ENCODE results near the gene RPL7A.

Gene RPL7A

DNA sequence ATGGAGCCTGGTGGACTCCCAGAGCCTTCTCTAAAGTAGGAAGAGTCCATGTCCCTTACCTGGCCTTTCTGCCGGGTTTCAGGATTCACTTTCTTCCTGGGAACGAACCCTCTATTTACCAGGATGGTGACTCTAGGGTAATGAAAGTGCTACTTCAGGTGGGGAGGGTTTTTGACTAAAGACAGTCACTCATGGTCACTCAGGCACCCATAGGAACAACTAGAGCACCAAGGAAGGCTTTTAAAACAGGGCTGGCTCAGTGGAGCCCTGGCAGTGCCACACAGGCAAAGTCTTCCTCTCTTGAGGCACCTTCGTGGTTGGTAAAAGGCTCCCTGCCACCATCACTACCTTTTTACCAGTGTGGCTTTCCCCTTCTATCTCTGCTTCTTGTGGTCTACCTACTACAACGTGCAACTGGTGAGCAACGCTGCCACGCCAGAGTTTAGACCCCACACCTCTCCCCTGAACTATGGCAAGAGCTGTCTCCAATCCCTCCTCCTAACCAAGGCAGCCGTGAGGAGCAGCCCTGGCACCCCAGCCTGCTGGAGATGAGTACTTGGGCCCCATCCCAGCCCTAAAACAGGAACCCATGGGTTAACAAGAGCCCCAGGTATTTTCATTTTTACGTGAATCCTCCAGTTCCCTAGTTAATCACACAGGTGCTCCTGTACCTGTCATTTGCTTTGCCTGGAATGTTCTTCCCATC lies 4.8 kb downstream of the RPL7A start:
- Histone ChIP-seq H3K4me3 (ENCODE audit: low read length) (no peak overlapping the region), H3K23ac (ENCODE audit: low read length) (no peak overlapping the region), H4K5ac (ENCODE audit: low read length) (no peak overlapping the region), H3K18ac (ENCODE audit: low read length) (no peak overlapping the region), H3K27me3 (ENCODE audit: insufficient read depth, low read length, poor library complexity) (no peaks in the 10 kb centered on the region), H2BK5ac (ENCODE audit: low read length) (no peak overlapping the region), H3K56ac (ENCODE audit: low read length) (no peak overlapping the region), H2AK5ac (ENCODE audit: low read length) (no peak overlapping the region), H3K27ac (ENCODE audit: low read depth, low read length) (no peak overlapping the region), H2BK15ac (replicated peaks; ENCODE audit: low read depth) (no peak overlapping the region), H3K4me2 (ENCODE audit: low read length) (no peak overlapping the region), H2BK120ac (ENCODE audit: low read depth, low read length) (no peak overlapping the region), H3K4ac (ENCODE audit: low read depth, low read length) (no peak overlapping the region), H3K79me2 (ENCODE audit: control insufficient read depth, insufficient read depth, low read length) (peaks cover 29% of the 10 kb centered on the region), H3K36me3 (ENCODE audit: control insufficient read depth, insufficient read depth, low read length) (peaks cover 21% of the 10 kb centered on the region), H3K79me1 (ENCODE audit: low read length) (peaks cover 19% of the 10 kb centered on the region), H3K9ac (ENCODE audit: low read length) (no peak overlapping the region), H4K8ac (ENCODE audit: low read depth, low read length) (no peak overlapping the region), H3K4me1 (ENCODE audit: control insufficient read depth, low read depth, low read length) (peaks cover 2% of the 10 kb centered on the region)
- no CpG with 5 or more reads among the region's 8 CpGs for WGBS (ENCODE audit: extremely low coverage, insufficient coverage, low lambda C conversion rate)
- no peak for DNase-seq

DNA sequence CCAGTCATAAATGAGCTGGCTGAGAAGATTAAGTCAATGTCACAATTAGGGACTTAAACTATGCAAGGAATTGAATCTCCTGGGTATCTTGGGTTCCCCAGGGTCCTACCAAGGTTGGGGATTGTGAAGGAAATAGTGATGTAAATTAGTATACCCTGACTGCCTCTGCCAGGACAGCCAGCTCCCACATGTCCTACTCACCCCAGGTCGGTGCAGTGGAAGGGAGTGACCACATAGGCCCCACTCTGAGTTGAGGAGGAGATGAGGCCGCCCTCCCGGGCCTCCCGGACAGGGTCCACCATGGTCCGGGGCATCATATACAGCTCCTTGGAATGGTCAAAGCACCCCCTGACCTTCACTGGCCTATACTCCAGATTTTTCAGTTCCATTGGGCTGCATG lies 5.5 kb downstream of the RPL7A start:
- no peak overlapping the region for H2BK120ac ChIP-seq (ENCODE audit: low read depth, low read length)
- no peak overlapping the region for H2BK5ac ChIP-seq (ENCODE audit: low read length)
- no peak overlapping the region for H3K4ac ChIP-seq (ENCODE audit: low read depth, low read length)
- WGBS (ENCODE audit: extremely low coverage, insufficient coverage, low lambda C conversion rate): no CpG with 5 or more reads among the region's 5 CpGs
- no peak overlapping the region for H2BK15ac ChIP-seq (replicated peaks; ENCODE audit: low read depth)
- peaks cover 24% of the 10 kb centered on the region for H3K79me2 ChIP-seq (ENCODE audit: control insufficient read depth, insufficient read depth, low read length)
- no peak overlapping the region for H3K18ac ChIP-seq (ENCODE audit: low read length)
- H4K5ac ChIP-seq (ENCODE audit: low read length): no peak overlapping the region
- peaks cover 21% of the 10 kb centered on the region for H3K36me3 ChIP-seq (ENCODE audit: control insufficient read depth, insufficient read depth, low read length)
- H3K9ac ChIP-seq (ENCODE audit: low read length): no peak overlapping the region
- peaks cover 2% of the 10 kb centered on the region for H3K4me1 ChIP-seq (ENCODE audit: control insufficient read depth, low read depth, low read length)
- H2AK5ac ChIP-seq (ENCODE audit: low read length): no peak overlapping the region
- no peak overlapping the region for H3K4me3 ChIP-seq (ENCODE audit: low read length)
- H3K27ac ChIP-seq (ENCODE audit: low read depth, low read length): no peak overlapping the region
- H3K79me1 ChIP-seq (ENCODE audit: low read length): peaks cover 24% of the 10 kb centered on the region
- H4K8ac ChIP-seq (ENCODE audit: low read depth, low read length): no peak overlapping the region
- DNase-seq: no peak
- no peaks in the 10 kb centered on the region for H3K27me3 ChIP-seq (ENCODE audit: insufficient read depth, low read length, poor library complexity)
- no peak overlapping the region for H3K23ac ChIP-seq (ENCODE audit: low read length)
- no peak overlapping the region for H3K4me2 ChIP-seq (ENCODE audit: low read length)
- H3K56ac ChIP-seq (ENCODE audit: low read length): no peak overlapping the region

DNA sequence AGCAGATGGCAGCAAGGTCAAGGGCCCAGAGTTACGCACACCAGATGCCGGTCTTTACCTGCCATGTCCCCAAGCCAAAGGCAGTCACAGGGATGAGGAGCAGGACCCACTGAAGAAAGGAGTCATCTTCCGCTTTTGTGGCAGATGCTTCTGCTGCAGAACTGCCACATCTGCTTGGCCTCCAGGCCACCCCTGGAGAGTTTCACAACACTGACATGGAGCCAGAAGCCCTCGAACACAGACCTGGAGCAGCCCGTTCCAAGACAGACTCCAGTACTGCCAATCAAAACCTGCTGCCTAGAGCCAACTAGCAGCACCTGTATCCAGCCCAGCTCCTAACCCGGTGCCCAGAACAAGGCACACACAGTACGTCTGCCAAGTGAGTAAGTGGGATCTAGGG lies 6.7 kb downstream of the RPL7A start:
- no peak overlapping the region for H3K4ac ChIP-seq (ENCODE audit: low read depth, low read length)
- H3K4me1 ChIP-seq (ENCODE audit: control insufficient read depth, low read depth, low read length): peaks cover 2% of the 10 kb centered on the region
- WGBS (ENCODE audit: extremely low coverage, insufficient coverage, low lambda C conversion rate): no CpG with 5 or more reads among the region's 7 CpGs
- H4K5ac ChIP-seq (ENCODE audit: low read length): no peak overlapping the region
- no peak overlapping the region for H2BK5ac ChIP-seq (ENCODE audit: low read length)
- no peak overlapping the region for H3K9ac ChIP-seq (ENCODE audit: low read length)
- H3K79me2 ChIP-seq (ENCODE audit: control insufficient read depth, insufficient read depth, low read length): peaks cover 12% of the 10 kb centered on the region
- H3K4me3 ChIP-seq (ENCODE audit: low read length): no peak overlapping the region
- peaks cover 18% of the 10 kb centered on the region for H3K36me3 ChIP-seq (ENCODE audit: control insufficient read depth, insufficient read depth, low read length)
- H3K27me3 ChIP-seq (ENCODE audit: insufficient read depth, low read length, poor library complexity): no peaks in the 10 kb centered on the region
- no peak overlapping the region for H3K4me2 ChIP-seq (ENCODE audit: low read length)
- H2BK15ac ChIP-seq (replicated peaks; ENCODE audit: low read depth): no peak overlapping the region
- no peak overlapping the region for H2AK5ac ChIP-seq (ENCODE audit: low read length)
- H3K23ac ChIP-seq (ENCODE audit: low read length): no peak overlapping the region
- H3K56ac ChIP-seq (ENCODE audit: low read length): no peak overlapping the region
- H4K8ac ChIP-seq (ENCODE audit: low read depth, low read length): no peak overlapping the region
- peaks cover 22% of the 10 kb centered on the region for H3K79me1 ChIP-seq (ENCODE audit: low read length)
- no peak overlapping the region for H3K27ac ChIP-seq (ENCODE audit: low read depth, low read length)
- H2BK120ac ChIP-seq (ENCODE audit: low read depth, low read length): no peak overlapping the region
- DNase-seq: no peak
- H3K18ac ChIP-seq (ENCODE audit: low read length): no peak overlapping the region

DNA sequence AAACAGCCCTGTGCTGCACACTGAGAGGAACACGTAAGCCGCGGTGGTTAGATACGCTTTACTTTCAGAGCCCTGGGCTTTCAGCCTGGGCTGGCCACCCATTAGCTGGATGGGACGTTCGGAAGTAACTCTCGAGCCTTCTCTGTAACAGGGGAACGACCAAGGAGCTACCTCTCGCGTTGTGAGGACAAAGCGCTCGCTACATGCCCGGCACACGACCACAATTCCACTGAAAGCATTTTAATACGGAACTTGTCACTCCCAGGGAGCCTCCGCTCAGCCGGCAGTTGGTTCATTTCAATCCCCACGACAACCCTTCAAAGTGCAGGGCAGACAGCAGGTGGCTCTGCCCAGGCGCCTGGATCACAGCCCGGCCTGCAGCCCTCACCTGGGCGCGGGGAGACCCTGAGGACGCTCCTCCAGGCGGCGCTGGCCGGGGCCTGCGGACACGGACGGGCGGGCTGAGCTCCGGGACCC lies 7.9 kb downstream of the RPL7A start:
- Histone ChIP-seq H3K79me1 (ENCODE audit: low read length) (peaks cover 15% of the 10 kb centered on the region), H3K9ac (ENCODE audit: low read length) (peak overlapping the region; percentile 87), H3K27me3 (ENCODE audit: insufficient read depth, low read length, poor library complexity) (no peaks in the 10 kb centered on the region), H3K27ac (ENCODE audit: low read depth, low read length) (no peak overlapping the region), H2AK5ac (ENCODE audit: low read length) (peak overlapping the region; percentile 43), H2BK15ac (replicated peaks; ENCODE audit: low read depth) (no peak overlapping the region), H3K56ac (ENCODE audit: low read length) (peak overlapping the region; percentile 92), H3K4me1 (ENCODE audit: control insufficient read depth, low read depth, low read length) (peaks cover 2% of the 10 kb centered on the region), H3K4me2 (ENCODE audit: low read length) (peak overlapping the region; percentile 81), H3K4ac (ENCODE audit: low read depth, low read length) (no peak overlapping the region), H3K79me2 (ENCODE audit: control insufficient read depth, insufficient read depth, low read length) (peaks cover 7% of the 10 kb centered on the region), H4K8ac (ENCODE audit: low read depth, low read length) (no peak overlapping the region), H3K36me3 (ENCODE audit: control insufficient read depth, insufficient read depth, low read length) (peaks cover 14% of the 10 kb centered on the region), H3K18ac (ENCODE audit: low read length) (peak overlapping the region; percentile 54), H3K4me3 (ENCODE audit: low read length) (peak overlapping the region; percentile 94), H3K23ac (ENCODE audit: low read length) (no peak overlapping the region), H4K5ac (ENCODE audit: low read length) (no peak overlapping the region), H2BK5ac (ENCODE audit: low read length) (no peak overlapping the region), H2BK120ac (ENCODE audit: low read depth, low read length) (no peak overlapping the region)
- WGBS (ENCODE audit: extremely low coverage, insufficient coverage, low lambda C conversion rate): no CpG with 5 or more reads among the region's 31 CpGs
- DNase-seq: peak; percentile 57

DNA sequence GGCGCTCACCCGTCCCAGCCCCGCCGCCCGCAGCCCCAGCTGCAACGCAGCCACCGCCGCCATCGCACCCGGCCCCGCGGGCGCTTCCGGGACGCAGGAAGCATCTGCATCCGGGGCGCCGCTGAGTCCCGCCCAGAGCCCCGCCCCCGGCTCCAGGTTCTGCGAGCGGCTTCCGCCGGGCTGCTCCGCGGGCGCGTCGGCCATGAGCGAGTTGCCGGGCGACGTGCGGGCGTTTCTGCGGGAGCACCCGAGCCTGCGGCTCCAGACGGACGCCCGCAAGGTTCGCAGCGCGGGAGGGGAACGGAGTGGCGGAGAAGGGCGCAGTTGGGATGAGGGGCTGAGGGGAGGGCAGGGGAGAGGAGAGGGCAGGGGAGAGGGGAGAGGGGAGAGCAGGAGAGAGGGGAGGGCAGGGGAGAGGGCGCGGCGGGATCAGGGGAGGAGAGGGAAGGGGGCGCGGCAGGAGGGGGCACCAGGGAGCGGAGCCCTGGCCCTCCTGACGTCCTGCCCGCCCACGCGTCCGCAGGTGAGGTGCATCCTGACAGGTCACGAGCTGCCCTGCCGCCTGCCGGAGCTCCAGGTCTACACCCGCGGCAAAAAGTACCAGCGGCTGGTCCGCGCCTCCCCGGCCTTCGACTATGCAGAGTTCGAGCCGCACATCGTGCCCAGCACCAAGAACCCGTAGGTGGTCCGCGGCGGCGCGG lies 8.5 kb downstream of the RPL7A start, which contains the start of the genes SURF1 and SURF2:
SURF1 (minus strand) TSS at position 97 of the 701 bp plus-strand sequence; CDS start at position 63, 34 bp downstream.
SURF2 (plus strand) TSS at position 160 of the 701 bp plus-strand sequence; CDS start at position 203, 43 bp downstream.
- H3K79me2 ChIP-seq (ENCODE audit: control insufficient read depth, insufficient read depth, low read length): peaks cover 7% of the 10 kb centered on the region
- H3K4me1 ChIP-seq (ENCODE audit: control insufficient read depth, low read depth, low read length): peaks cover 2% of the 10 kb centered on the region
- H3K4me2 ChIP-seq (ENCODE audit: low read length): peak within 1 kb of the TSS; percentile 81
- peak within 1 kb of the TSS; percentile 98 for H3K56ac ChIP-seq (ENCODE audit: low read length)
- H3K4me3 ChIP-seq (ENCODE audit: low read length): peak within 1 kb of the TSS; percentile 94
- no peaks in the 10 kb centered on the region for H3K27me3 ChIP-seq (ENCODE audit: insufficient read depth, low read length, poor library complexity)
- H4K8ac ChIP-seq (ENCODE audit: low read depth, low read length): no peak within 1 kb of the TSS
- no peak within 1 kb of the TSS for H2BK120ac ChIP-seq (ENCODE audit: low read depth, low read length)
- H3K9ac ChIP-seq (ENCODE audit: low read length): peak within 1 kb of the TSS; percentile 88
- H4K5ac ChIP-seq (ENCODE audit: low read length): no peak within 1 kb of the TSS
- peak within 1 kb of the TSS; percentile 43 for H2AK5ac ChIP-seq (ENCODE audit: low read length)
- H3K18ac ChIP-seq (ENCODE audit: low read length): peak within 1 kb of the TSS; percentile 72
- no CpG with 5 or more reads among the region's 78 CpGs for WGBS (ENCODE audit: extremely low coverage, insufficient coverage, low lambda C conversion rate)
- peaks cover 15% of the 10 kb centered on the region for H3K36me3 ChIP-seq (ENCODE audit: control insufficient read depth, insufficient read depth, low read length)
- H2BK15ac ChIP-seq (replicated peaks; ENCODE audit: low read depth): no peak within 1 kb of the TSS
- no peak within 1 kb of the TSS for H3K27ac ChIP-seq (ENCODE audit: low read depth, low read length)
- H2BK5ac ChIP-seq (ENCODE audit: low read length): no peak within 1 kb of the TSS
- H3K79me1 ChIP-seq (ENCODE audit: low read length): peaks cover 15% of the 10 kb centered on the region
- no peak within 1 kb of the TSS for H3K4ac ChIP-seq (ENCODE audit: low read depth, low read length)
- DNase-seq: peak; percentile 88
- no peak within 1 kb of the TSS for H3K23ac ChIP-seq (ENCODE audit: low read length)
